ENCODE data around the gene SSC5D.

SSC5D gene

DNA sequence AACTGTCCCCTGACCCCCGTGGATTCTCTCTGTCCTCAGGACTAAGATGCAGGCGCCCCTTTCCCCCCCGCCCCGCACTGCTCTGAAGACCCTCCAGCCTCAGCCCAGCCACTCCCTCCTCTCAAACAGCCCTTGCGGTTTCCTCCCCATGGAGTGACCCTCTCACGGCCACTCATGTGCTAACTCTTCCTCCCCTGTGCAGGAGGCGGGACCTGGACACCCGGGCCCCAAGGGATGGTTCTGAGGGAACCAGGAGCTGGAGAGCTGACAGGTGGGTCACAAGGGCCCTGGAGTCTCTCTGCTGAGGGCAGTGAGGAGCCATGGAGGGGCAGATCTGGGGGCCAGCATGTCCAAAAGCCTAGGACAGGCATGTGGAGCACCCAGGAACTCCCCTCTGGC, 28.7 kb upstream of the SSC5D start:
- H3K4me3 Mint-ChIP-seq, result peak overlapping the region; percentile 85
- TF ChIP-seq, protein P1, sequence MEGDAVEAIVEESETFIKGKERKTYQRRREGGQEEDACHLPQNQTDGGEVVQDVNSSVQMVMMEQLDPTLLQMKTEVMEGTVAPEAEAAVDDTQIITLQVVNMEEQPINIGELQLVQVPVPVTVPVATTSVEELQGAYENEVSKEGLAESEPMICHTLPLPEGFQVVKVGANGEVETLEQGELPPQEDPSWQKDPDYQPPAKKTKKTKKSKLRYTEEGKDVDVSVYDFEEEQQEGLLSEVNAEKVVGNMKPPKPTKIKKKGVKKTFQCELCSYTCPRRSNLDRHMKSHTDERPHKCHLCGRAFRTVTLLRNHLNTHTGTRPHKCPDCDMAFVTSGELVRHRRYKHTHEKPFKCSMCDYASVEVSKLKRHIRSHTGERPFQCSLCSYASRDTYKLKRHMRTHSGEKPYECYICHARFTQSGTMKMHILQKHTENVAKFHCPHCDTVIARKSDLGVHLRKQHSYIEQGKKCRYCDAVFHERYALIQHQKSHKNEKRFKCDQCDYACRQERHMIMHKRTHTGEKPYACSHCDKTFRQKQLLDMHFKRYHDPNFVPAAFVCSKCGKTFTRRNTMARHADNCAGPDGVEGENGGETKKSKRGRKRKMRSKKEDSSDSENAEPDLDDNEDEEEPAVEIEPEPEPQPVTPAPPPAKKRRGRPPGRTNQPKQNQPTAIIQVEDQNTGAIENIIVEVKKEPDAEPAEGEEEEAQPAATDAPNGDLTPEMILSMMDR (IDR thresholded peaks at IDR 0.05), result no peak
- no peaks in the 10 kb centered on the region for H3K9me3 Mint-ChIP-seq
- no peak for DNase-seq
- peaks cover 9% of the 10 kb centered on the region for H3K36me3 Mint-ChIP-seq (ENCODE audit: low read depth)
- H3K4me1 Mint-ChIP-seq, result peaks cover 45% of the 10 kb centered on the region
- H3K27me3 Mint-ChIP-seq (ENCODE audit: low read depth, poor library complexity), result peaks cover 25% of the 10 kb centered on the region
- H3K27ac Mint-ChIP-seq, result no peak overlapping the region

GRCh38 chr19:55459950-55460657, 28.1 kb upstream of the SSC5D start:
- no peak for DNase-seq
- peak overlapping the region; percentile 85 for H3K4me3 Mint-ChIP-seq
- H3K27me3 Mint-ChIP-seq (ENCODE audit: low read depth, poor library complexity), result peaks cover 31% of the 10 kb centered on the region
- H3K36me3 Mint-ChIP-seq (ENCODE audit: low read depth), result peaks cover 5% of the 10 kb centered on the region
- H3K9me3 Mint-ChIP-seq, result no peaks in the 10 kb centered on the region
- peaks cover 42% of the 10 kb centered on the region for H3K4me1 Mint-ChIP-seq
- TF ChIP-seq, protein P1 (IDR thresholded peaks at IDR 0.05), result no peak
- H3K27ac Mint-ChIP-seq, result no peak overlapping the region

DNA sequence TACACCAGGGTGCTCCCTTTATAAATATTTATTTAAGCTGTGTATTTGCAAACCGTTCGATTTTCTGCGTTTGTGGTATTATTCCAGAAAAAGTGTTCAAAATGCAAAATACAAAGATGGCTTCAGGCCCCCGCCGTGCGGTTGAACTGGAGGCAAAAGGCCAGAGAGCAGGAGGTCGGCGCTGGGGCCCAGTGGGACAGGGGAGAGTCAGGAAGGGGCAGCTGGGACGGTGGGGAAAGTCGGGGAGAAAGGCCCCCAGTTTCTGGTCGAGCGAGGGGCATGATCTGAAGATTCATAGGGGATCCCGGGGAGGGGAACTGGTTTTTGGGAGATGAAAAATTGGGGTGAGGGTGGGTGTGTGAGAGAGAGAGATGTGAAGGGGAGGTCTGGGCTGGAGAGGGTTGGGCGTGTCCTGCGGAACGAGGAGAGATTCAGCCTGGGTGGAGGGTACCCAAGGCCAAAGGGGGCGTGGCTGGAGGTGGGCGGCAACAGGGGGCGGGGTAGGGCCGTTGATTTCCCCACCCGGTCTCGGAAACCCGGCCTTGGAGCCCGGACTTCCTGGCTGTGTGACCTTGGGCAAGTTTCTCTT, 27.5 kb upstream of the SSC5D start:
- peak overlapping the region; percentile 85 for H3K4me3 Mint-ChIP-seq
- peaks cover 38% of the 10 kb centered on the region for H3K27me3 Mint-ChIP-seq (ENCODE audit: low read depth, poor library complexity)
- H3K27ac Mint-ChIP-seq, result no peak overlapping the region
- peaks cover 42% of the 10 kb centered on the region for H3K4me1 Mint-ChIP-seq
- peak; percentile 89 for DNase-seq
- H3K36me3 Mint-ChIP-seq (ENCODE audit: low read depth), result peaks cover 5% of the 10 kb centered on the region
- no peaks in the 10 kb centered on the region for H3K9me3 Mint-ChIP-seq
- TF ChIP-seq, protein P1 (IDR thresholded peaks at IDR 0.05), result no peak

- TF ChIP-seq, protein P1 (IDR thresholded peaks at IDR 0.05), result no peak
- peak within 1 kb of the TSS; percentile 72 for H3K27ac Mint-ChIP-seq
- H3K4me1 Mint-ChIP-seq, result peaks cover 49% of the 10 kb centered on the region
- H3K27me3 Mint-ChIP-seq (ENCODE audit: low read depth, poor library complexity), result peaks cover 44% of the 10 kb centered on the region
- H3K4me3 Mint-ChIP-seq, result peak within 1 kb of the TSS; percentile 85
- H3K9me3 Mint-ChIP-seq, result no peaks in the 10 kb centered on the region
- peaks cover 5% of the 10 kb centered on the region for H3K36me3 Mint-ChIP-seq (ENCODE audit: low read depth)
- peak; percentile 100 for DNase-seq
These were observed 26.8 kb upstream of the SSC5D start, which contains the start of gene ISOC2 for GRCh38 chr19:55461259-55461973. TSS of gene ISOC2 (minus strand) at chr19:55461642. CDS start at chr19:55456486, 5,156 bp downstream.

DNA sequence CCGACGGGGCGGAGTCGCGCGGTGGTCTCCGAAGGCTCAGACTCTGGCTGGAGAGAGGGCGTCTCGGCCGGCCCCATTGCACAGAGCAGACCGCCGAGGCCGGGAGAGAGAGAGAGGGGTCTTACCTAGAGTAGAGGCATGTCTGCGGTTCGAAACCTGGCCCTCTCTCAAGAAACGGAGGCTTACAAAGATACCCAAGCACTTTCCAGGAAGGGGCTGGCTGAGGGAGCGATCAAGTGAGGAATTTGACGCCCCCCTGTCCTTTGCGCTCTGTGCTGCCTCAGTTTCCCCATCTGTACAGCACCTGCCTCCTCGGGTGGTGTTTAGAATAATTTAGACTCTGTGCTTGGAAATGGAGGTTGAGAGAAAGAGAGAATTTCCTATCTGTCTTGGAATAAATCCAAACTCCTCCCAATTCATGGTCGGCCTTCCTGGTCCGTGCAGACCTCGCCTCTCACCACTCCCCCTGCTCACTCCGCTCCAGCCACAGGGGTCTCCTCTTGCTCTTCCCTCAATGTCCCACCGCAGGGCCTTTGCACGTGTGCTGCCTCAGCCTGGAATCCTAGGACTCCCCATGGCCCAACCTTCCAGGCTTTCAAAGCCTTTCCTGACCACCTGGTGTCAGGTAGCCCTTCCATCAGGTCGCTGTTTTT, 26.1 kb upstream of the SSC5D start:
- Mint-ChIP-seq H3K4me3 (peak overlapping the region; percentile 85), H3K36me3 (ENCODE audit: low read depth) (no peaks in the 10 kb centered on the region), H3K27ac (no peak overlapping the region), H3K9me3 (no peaks in the 10 kb centered on the region), H3K27me3 (ENCODE audit: low read depth, poor library complexity) (peaks cover 51% of the 10 kb centered on the region), H3K4me1 (peaks cover 53% of the 10 kb centered on the region)
- TF ChIP-seq, protein P1 (IDR thresholded peaks at IDR 0.05), result no peak
- DNase-seq, result no peak

All from nephron progenitor cell (in vitro differentiated cells).